PC-3 (cell line): ENCODE data around the gene DOC2B. TPM values are rescaled to one million over a fixed set of nuclear protein-coding genes. Genes with fewer than 3 reads are reported as not detected.
"Not testable (repeated sequence)": the region's sequence is repeated elsewhere in the genome, so short reads cannot be mapped to it uniquely, and the experiment has no call there.

ENCODE experiments used
- ATAC-seq: fragments of 200-7000 bp; cut with Tn5 transposase; 2 replicates; pipeline ENCODE4 v1.9.1; 2020; ENCODE audit warnings: mild to moderate bottlenecking, moderate library complexity
- BruUV-seq: library from RNA; stranded (reverse); fragments of 400-500 nt; replicated peaks from 2 replicates; lab custom pipeline; 2021; lab: Mats Ljungman, UMichigan
- CTCF ChIA-PET: fragments of 300-600 bp; sonication (Branson Sonifier 250); formaldehyde crosslinking; loops from one replicate; lab custom pipeline; 2022; ENCODE audit warnings: antibody characterized with exemption; lab: Charles Lee
- POLR2A ChIA-PET: fragments of 300-600 bp; sonication (Branson Sonifier 250); formaldehyde crosslinking; loops from one replicate; lab custom pipeline; 2022; ENCODE audit warnings: antibody characterized with exemption; ENCODE audit not compliant: unreplicated experiment; lab: Charles Lee
- DNase-seq: peaks from one replicate; pipeline ENCODE4 v3.0.0-alpha.2; 2015
- H2AFZ ChIP-seq: fragments of 300-600 bp; sonication (generic); 2 replicates; pipeline ENCODE4 v1.6.0; 2016; ENCODE audit warnings: antibody characterized with exemption, low read length
- H3F3A ChIP-seq: fragments of 300-600 bp; sonication (generic); one replicate; pipeline ENCODE4 v1.6.0; 2017; ENCODE audit warnings: antibody characterized with exemption, low read length, control low read depth, mild to moderate bottlenecking; ENCODE audit not compliant: unreplicated experiment
- H3K27ac ChIP-seq: fragments of 300-600 bp; sonication (generic); 2 replicates; pipeline ENCODE4 v1.5.1; 2016; ENCODE audit warnings: mild to moderate bottlenecking, low read length
- H3K27me3 ChIP-seq: fragments of 300-600 bp; sonication (generic); 2 replicates; pipeline ENCODE4 v1.6.1; 2016; ENCODE audit warnings: low read length, mixed read lengths
- H3K36me3 ChIP-seq: fragments of 300-600 bp; sonication (generic); 2 replicates; pipeline ENCODE4 v1.6.1; 2016; ENCODE audit warnings: low read depth, mixed run types, low read length, mixed read lengths
- H3K4me1 ChIP-seq: fragments of 300-600 bp; sonication (generic); 2 replicates; pipeline ENCODE4 v1.5.1; 2016; ENCODE audit warnings: low read length; ENCODE audit not compliant: insufficient read depth
- H3K4me2 ChIP-seq: fragments of 300-600 bp; sonication (generic); 2 replicates; pipeline ENCODE4 v1.6.0; 2016; ENCODE audit warnings: low read length
- H3K4me3 ChIP-seq: fragments of 300-600 bp; sonication (generic); 2 replicates; pipeline ENCODE4 v1.5.1; 2016; ENCODE audit warnings: mild to moderate bottlenecking, low read length, mixed read lengths
- H3K79me2 ChIP-seq: fragments of 300-600 bp; sonication (generic); 2 replicates; pipeline ENCODE4 v1.6.1; 2017; ENCODE audit warnings: low read length, mixed read lengths
- H3K9ac ChIP-seq: fragments of 300-600 bp; sonication (generic); 2 replicates; pipeline ENCODE4 v1.6.0; 2016; ENCODE audit warnings: mild to moderate bottlenecking, low read length
- H3K9me2 ChIP-seq: fragments of 300-600 bp; sonication (generic); replicated peaks from 2 replicates; pipeline ENCODE4 v1.6.1; 2016; ENCODE audit warnings: mixed run types, low read length, mixed read lengths
- H3K9me3 ChIP-seq: fragments of 300-600 bp; sonication (generic); 2 replicates; pipeline ENCODE4 v1.6.1; 2016; ENCODE audit warnings: low read length, mixed read lengths
- H4K20me1 ChIP-seq: fragments of 300-600 bp; sonication (generic); 2 replicates; pipeline ENCODE4 v1.6.1; 2016; ENCODE audit warnings: low read length, mixed read lengths
- intact Hi-C: fragments of 100-400 bp; cut with micrococcal nuclease; formaldehyde crosslinking; loops from 2 replicates; pipeline ENCODE4 v1.9.0; 2023
- total RNA-seq: library from RNA; depleted of rRNA; stranded (reverse); fragments of >200 nt; gene quantifications from 2 replicates; pipeline ENCODE4 v1.2.3, GENCODE V29; 2014; rRNA removed

The DOC2B gene
- total RNA-seq, 1 experiment from 2014 or later: 0.69 TPM

- H3K27ac ChIP-seq, H3K79me2 ChIP-seq, POLR2A ChIA-PET, H3K9me3 ChIP-seq, H4K20me1 ChIP-seq, H3K4me2 ChIP-seq, H3K4me1 ChIP-seq, H3K4me3 ChIP-seq, H3K9ac ChIP-seq, CTCF ChIA-PET, H3K9me2 ChIP-seq, DNase-seq, H2AFZ ChIP-seq, intact Hi-C loops, H3K27me3 ChIP-seq, H3K36me3 ChIP-seq, H3F3A ChIP-seq, ATAC-seq, BruUV-seq: not testable (repeated sequence)
Observed at GRCh38 chr17:113111-113510, 68.3 kb downstream of the DOC2B start.

Other genes with a start within 250 kb of the DOC2B start
- gene SCGB1C2, start 44.1 kb downstream of the DOC2B start, total RNA-seq: not detected in 2 replicates
- gene RPH3AL, start 171.2 kb upstream of the DOC2B start, total RNA-seq: 24.9 and 30.8 TPM in 2 replicates